Thyroid gland (tissue), 4 donors: ENCODE measurements around the gene STRIP1. TPM values are rescaled to one million over a fixed set of nuclear protein-coding genes. Genes with fewer than 3 reads are reported as not detected.
A peak's percentile ranks its signal among the peaks of the same experiment; 100 is the strongest.

Experiments used
- DNase-seq, 2 donors: peaks; one replicate each; pipeline ENCODE4 v3.0.0-alpha.2; 2019
- H3K27ac ChIP-seq, 3 donors: fragments of 200-600 bp; sonication (generic); 1 replicate in 2 of 3; 2 replicates in 1 of 3; pipeline ENCODE4 v1.5.1; 2016 to 2019; ENCODE audit warnings: mild to moderate bottlenecking in 1 of 3, moderate library complexity in 1 of 3
- H3K27me3 ChIP-seq: fragments of 200-600 bp; sonication (generic); one replicate; pipeline ENCODE4 v1.5.1; 2019
- H3K36me3 ChIP-seq, 2 donors: fragments of 200-600 bp; sonication (generic); one replicate each; pipeline ENCODE4 v1.5.1; 2016 to 2019
- H3K4me1 ChIP-seq, 2 donors: fragments of 200-600 bp; sonication (generic); one replicate each; pipeline ENCODE4 v1.5.1; 2017 to 2019
- H3K4me3 ChIP-seq, 3 donors: fragments of 200-600 bp; sonication (generic); replicated peaks in 1 of 3; 1 replicate in 2 of 3; 2 replicates in 1 of 3; pipeline ENCODE4 v1.5.1; 2016; ENCODE audit warnings: mild to moderate bottlenecking in 1 of 3
- H3K9me3 ChIP-seq: fragments of 200-600 bp; sonication (generic); one replicate; pipeline ENCODE4 v1.5.1; 2017
- CTCF ChIP-seq, 6 experiments: fragments of 200-600 bp in 3 of 6; fragments of 450-650 bp in 3 of 6; sonication (generic) in 3 of 6; IDR thresholded peaks; one replicate each; pipeline ENCODE4 v1.5.1; 2016 to 2019; ENCODE audit warnings: antibody characterized with exemption in 6 of 6, mild to moderate bottlenecking in 2 of 6, inconsistent platforms in 1 of 6, moderate library complexity in 1 of 6
- POLR2A ChIP-seq, 2 donors: fragments of 450-650 bp; IDR thresholded peaks; one replicate each; pipeline ENCODE4 v1.6.1; 2017; ENCODE audit warnings: antibody characterized with exemption in 2 of 2, mild to moderate bottlenecking in 2 of 2, moderate library complexity in 1 of 2
- WGBS, 2 donors: methylation state at CpG; one replicate each; pipeline ENCODE4 v1.1.5; 2017; 5-methylcytosine and 5-hydroxymethylcytosine counted together
- intact Hi-C: fragments of 100-400 bp; cut with DNase I; formaldehyde crosslinking; loops from one replicate; pipeline ENCODE4 v1.15.1; 2023
- total RNA-seq, 4 donors: library from RNA; depleted of rRNA; stranded (reverse); fragments of >200 nt; gene quantifications; one replicate each; pipeline ENCODE4 v1.2.3, GENCODE V29; 2016

STRIP1 gene
- total RNA-seq, 4 donors from 2014 or later = 36.2 to 63.4 (median 45.2) TPM

GRCh38 chr1:110060034-110060661 lies 25.7 kb downstream of the STRIP1 start:
- Histone ChIP-seq H3K27ac (no peak overlapping the region), H3K4me1 (no peaks in the 10 kb centered on the region), H3K4me3 (no peak overlapping the region), H3K27me3 (no peaks in the 10 kb centered on the region), H3K9me3 (no peaks in the 10 kb centered on the region), H3K36me3 (peaks cover 23 to 29% of the 10 kb centered on the region in 2 donors)
- TF ChIP-seq CTCF (IDR thresholded peaks at IDR 0.05) (peak in 5 of 6 experiments; percentile 17 to 60 (median 43)), POLR2A (IDR thresholded peaks at IDR 0.05) (no peak)
- peak; percentile 24 to 31 for DNase-seq
- WGBS, 2 donors = 84 to 86% methylated on average over 9 of the region's 9 CpGs
- intact Hi-C loops = no loop called here

GRCh38 chr1:110060662-110061060 lies 26.2 kb downstream of the STRIP1 start:
- H3K36me3 ChIP-seq = peaks cover 18 to 24% of the 10 kb centered on the region in 2 donors
- no peak overlapping the region for H3K4me3 ChIP-seq
- intact Hi-C loops = no loop called here
- WGBS, 2 donors = 95 to 97% methylated on average over 7 of the region's 7 CpGs
- no peaks in the 10 kb centered on the region for H3K9me3 ChIP-seq
- no peak overlapping the region for H3K27ac ChIP-seq
- H3K27me3 ChIP-seq = no peaks in the 10 kb centered on the region
- no peaks in the 10 kb centered on the region for H3K4me1 ChIP-seq
- no peak for DNase-seq
- TF ChIP-seq POLR2A (IDR thresholded peaks at IDR 0.05) (no peak), CTCF (IDR thresholded peaks at IDR 0.05) (no peak)

GRCh38 chr1:110061341-110061740 lies 26.9 kb downstream of the STRIP1 start:
- no peak for DNase-seq
- no peak overlapping the region for H3K27ac ChIP-seq
- intact Hi-C loops = no loop called here
- 93 to 99% methylated on average over 5 to 10 of the region's 10 CpGs for WGBS, 2 donors
- no peak overlapping the region for H3K4me3 ChIP-seq
- TF ChIP-seq CTCF (IDR thresholded peaks at IDR 0.05) = no peak
- no peak for TF ChIP-seq POLR2A (IDR thresholded peaks at IDR 0.05)
- no peaks in the 10 kb centered on the region for H3K9me3 ChIP-seq
- peaks cover 12 to 17% of the 10 kb centered on the region in 2 donors for H3K36me3 ChIP-seq
- no peaks in the 10 kb centered on the region for H3K4me1 ChIP-seq
- no peaks in the 10 kb centered on the region for H3K27me3 ChIP-seq

- TF ChIP-seq CTCF (IDR thresholded peaks at IDR 0.05) (no peak), POLR2A (IDR thresholded peaks at IDR 0.05) (no peak)
- intact Hi-C loops = no loop called here
- WGBS, 2 donors = 76 to 83% methylated on average over 2 of the region's 2 CpGs
- Histone ChIP-seq H3K4me1 (peaks cover 0 to 1% of the 10 kb centered on the region in 2 donors), H3K27me3 (peaks cover 3% of the 10 kb centered on the region), H3K36me3 (peaks cover 4 to 8% of the 10 kb centered on the region in 2 donors), H3K9me3 (no peaks in the 10 kb centered on the region), H3K4me3 (no peak overlapping the region), H3K27ac (no peak overlapping the region)
- DNase-seq = no peak
Observed at GRCh38 chr1:110062612-110063011, 28.2 kb downstream of the STRIP1 start.

GRCh38 chr1:110063781-110064180 lies 29.4 kb downstream of the STRIP1 start:
- no peak for TF ChIP-seq CTCF (IDR thresholded peaks at IDR 0.05)
- no peak for TF ChIP-seq POLR2A (IDR thresholded peaks at IDR 0.05)
- Histone ChIP-seq H3K4me1 (peaks cover 11 to 12% of the 10 kb centered on the region in 2 donors), H3K27ac (no peak overlapping the region), H3K4me3 (no peak overlapping the region), H3K27me3 (peaks cover 15% of the 10 kb centered on the region), H3K36me3 (peaks cover 0 to 3% of the 10 kb centered on the region in 2 donors), H3K9me3 (no peaks in the 10 kb centered on the region)
- 51 to 61% methylated on average over 4 of the region's 4 CpGs for WGBS, 2 donors
- intact Hi-C loops = no loop called here
- DNase-seq = no peak
